K562 (cell line): ENCODE results near the gene BTBD2. TPM values are rescaled to one million over a fixed set of nuclear protein-coding genes. Genes with fewer than 3 reads are reported as not detected.

Experiments
- ATAC-seq: fragments of 200-7000 bp; cut with Tn5 transposase; 3 replicates; pipeline ENCODE4 v1.9.1; 2020; ENCODE audit warnings: moderate library complexity
- BruUV-seq: library from RNA; stranded (reverse); fragments of 400-500 nt; replicated peaks from 2 replicates; lab custom pipeline; 2021; lab: Mats Ljungman, UMichigan
- CTCF ChIA-PET: fragments of 300-600 bp; formaldehyde crosslinking; extraction: SDS; loops from one replicate; lab custom pipeline; 2021; ENCODE audit warnings: low intra/inter-chr PET ratio; lab: Yijun Ruan, JAX
- POLR2A ChIA-PET: fragments of 300-600, 350-650 bp; sonication (Branson Sonifier 250); formaldehyde crosslinking; extraction: SDS; loops from one replicate; lab custom pipeline; 2021; ENCODE audit warnings: antibody characterized with exemption, inconsistent platforms; lab: Yijun Ruan, JAX
- DNase-seq, 4 experiments: peaks; one replicate each; pipeline versions ENCODE4 v3.0.0 to v3.0.0-alpha.2; 2011 to 2018; ENCODE audit warnings: low spot score in 3 of 4, mixed read lengths in 3 of 4; ENCODE audit errors: extremely low read depth in 1 of 4
- FAIRE-seq: peaks from 2 replicates; lab custom pipeline; 2011; peaks lifted over from hg19 to GRCh38; lab: Jason Lieb, UNC
- H2AFZ ChIP-seq: 2 replicates; pipeline ENCODE4 v1.6.0; 2011; ENCODE audit warnings: low read depth, low read length, control low read depth, inconsistent platforms
- H3K27ac ChIP-seq: fragments of 200-600 bp; 3 replicates; pipeline ENCODE4 v1.8.0; 2011; ENCODE audit warnings: low read depth, mild to moderate bottlenecking, control low read depth, inconsistent platforms, low read length, moderate library complexity, mixed read lengths; ENCODE audit errors: extremely low read depth
- H3K27me3 ChIP-seq, 2 experiments: fragments of 300-600 bp in 1 of 2; 2 replicates in 1 of 2; 3 replicates in 1 of 2; pipeline versions ENCODE4 v1.6.0 to v1.8.0; 2011; ENCODE audit warnings: inconsistent platforms in 2 of 2, low read length in 2 of 2, mild to moderate bottlenecking in 1 of 2, mixed read lengths in 1 of 2, moderate library complexity in 1 of 2; ENCODE audit not compliant: control insufficient read depth in 2 of 2, insufficient read depth in 2 of 2
- H3K36me3 ChIP-seq: fragments of 300-600 bp; 3 replicates; pipeline ENCODE4 v1.8.0; 2011; ENCODE audit warnings: mild to moderate bottlenecking, low read length, inconsistent platforms; ENCODE audit not compliant: control insufficient read depth, insufficient read depth
- H3K4me1 ChIP-seq, 2 experiments: fragments of 200-600 bp in 1 of 2; replicated peaks in 1 of 2; 2 replicates in 1 of 2; 3 replicates in 1 of 2; pipeline versions ENCODE4 v1.5.1 to v1.8.0; 2011; ENCODE audit warnings: inconsistent platforms in 2 of 2, low read length in 2 of 2, mild to moderate bottlenecking in 1 of 2, mixed read lengths in 1 of 2, moderate library complexity in 1 of 2; ENCODE audit not compliant: control insufficient read depth in 2 of 2, insufficient read depth in 2 of 2
- H3K4me2 ChIP-seq: 2 replicates; pipeline ENCODE4 v1.6.1; 2011; ENCODE audit warnings: low read length, control low read depth, inconsistent platforms, mixed read lengths; ENCODE audit not compliant: insufficient read depth
- H3K4me3 ChIP-seq: fragments of 200-600 bp; sonication (generic), shearing (Covaris generic); 2 replicates; pipeline ENCODE4 v1.5.1; 2016; ENCODE audit warnings: control low read depth, inconsistent platforms
- H3K79me2 ChIP-seq: fragments of 200-600 bp; 3 replicates; pipeline ENCODE4 v1.8.0; 2011; ENCODE audit warnings: low read length, inconsistent platforms; ENCODE audit not compliant: control insufficient read depth, insufficient read depth
- H3K9ac ChIP-seq, 2 experiments: 2 replicates each; pipeline versions ENCODE4 v1.6.0 to v1.6.1; 2011; ENCODE audit warnings: low read depth in 2 of 2, low read length in 2 of 2, control low read depth in 1 of 2, inconsistent platforms in 1 of 2, mild to moderate bottlenecking in 1 of 2, mixed read lengths in 1 of 2; ENCODE audit not compliant: insufficient read depth in 1 of 2
- H3K9me1 ChIP-seq: one replicate; pipeline ENCODE4 v1.6.0; 2011; ENCODE audit warnings: inconsistent platforms, mild to moderate bottlenecking, low read length, moderate library complexity; ENCODE audit not compliant: control insufficient read depth, insufficient read depth
- H3K9me3 ChIP-seq: replicated peaks from 2 replicates; pipeline ENCODE4 v1.5.1; 2011; ENCODE audit warnings: low read depth, low read length, inconsistent platforms; ENCODE audit not compliant: control insufficient read depth, insufficient read depth
- H4K20me1 ChIP-seq: replicated peaks from 2 replicates; pipeline ENCODE4 v1.6.1; 2011; ENCODE audit warnings: low read length, inconsistent platforms, mixed read lengths; ENCODE audit not compliant: control insufficient read depth, insufficient read depth
- BCOR ChIP-seq: fragments of 450-650 bp; IDR thresholded peaks from 2 replicates; pipeline ENCODE4 v1.6.1; 2016
- CHD4 ChIP-seq: fragments of 200-600 bp; sonication (generic); IDR thresholded peaks from 3 replicates; pipeline ENCODE4 v1.6.1; 2012; ENCODE audit warnings: low read depth, mild to moderate bottlenecking, mixed read lengths, low read length, inconsistent platforms; ENCODE audit not compliant: insufficient read depth, insufficient replicate concordance, poor library complexity, severe bottlenecking
- CREB3 ChIP-seq: fragments of 450-650 bp; conservative IDR thresholded peaks from 2 replicates; pipeline ENCODE4 v1.6.1; 2016; ENCODE audit warnings: missing genetic modification characterization, low read depth, mild to moderate bottlenecking, missing compliant biosample characterization, moderate library complexity
- ELF4 ChIP-seq: fragments of 450-650 bp; formaldehyde crosslinking; IDR thresholded peaks from 2 replicates; pipeline ENCODE4 v1.4.0; 2022; ENCODE audit warnings: missing genetic modification characterization
- FIP1L1 ChIP-seq: fragments of 200-400 bp; formaldehyde crosslinking; IDR thresholded peaks from 2 replicates; pipeline ENCODE4 v1.6.1; 2018; ENCODE audit warnings: mild to moderate bottlenecking, low read depth, low read length; ENCODE audit not compliant: poor library complexity, severe bottlenecking
- GABPA ChIP-seq: fragments of 200-800 bp; sonication (Bioruptor generic); conservative IDR thresholded peaks from 2 replicates; pipeline ENCODE4 v1.6.1; 2016; ENCODE audit warnings: low read depth, missing genetic modification characterization, missing compliant biosample characterization
- GMEB1 ChIP-seq: fragments of 250-450 bp; sonication (Bioruptor Pico); IDR thresholded peaks from 2 replicates; pipeline ENCODE4 v1.4.0; 2020; ENCODE audit warnings: mild to moderate bottlenecking
- IFI16 ChIP-seq: fragments of 250-450 bp; sonication (Bioruptor Pico); IDR thresholded peaks from 2 replicates; pipeline ENCODE4 v2.1.2; 2022; ENCODE audit warnings: mild to moderate bottlenecking, inconsistent platforms
- NR2C1 ChIP-seq, 2 experiments: fragments of 450-650 bp; IDR thresholded peaks; 2 replicates each; pipeline ENCODE4 v1.6.1; 2017; ENCODE audit warnings: mild to moderate bottlenecking in 2 of 2, antibody characterized with exemption in 1 of 2, inconsistent platforms in 1 of 2, missing compliant biosample characterization in 1 of 2, missing genetic modification characterization in 1 of 2
- NRF1 ChIP-seq, 2 experiments: fragments of 450-650 bp; IDR thresholded peaks in 1 of 2; conservative IDR thresholded peaks in 1 of 2; 2 replicates each; pipeline ENCODE4 v1.6.1; 2014; ENCODE audit warnings: mild to moderate bottlenecking in 2 of 2
- ZNF41 ChIP-seq: fragments of 250-450 bp; sonication (Bioruptor Pico); conservative IDR thresholded peaks from 2 replicates; pipeline ENCODE4 v1.4.0; 2020; ENCODE audit warnings: mild to moderate bottlenecking
- ZNF57 ChIP-seq: fragments of 450-650 bp; formaldehyde crosslinking; IDR thresholded peaks from 2 replicates; pipeline ENCODE4 v1.4.0; 2020; ENCODE audit warnings: mild to moderate bottlenecking, moderate library complexity
- ZNF707 ChIP-seq: fragments of 250-450 bp; sonication (Bioruptor Pico); conservative IDR thresholded peaks from 2 replicates; pipeline ENCODE4 v1.8.0; 2022; ENCODE audit warnings: inconsistent platforms, mild to moderate bottlenecking, moderate library complexity
- WGBS: fragments of 100-300 bp; shearing (Covaris generic); methylation state at CpG from one replicate; pipeline ENCODE4 v1.1.6; 2016; ENCODE audit warnings: low coverage, mixed read lengths; ENCODE audit not compliant: insufficient coverage; ENCODE audit errors: missing lambda C conversion rate; 5-methylcytosine and 5-hydroxymethylcytosine counted together
- in situ Hi-C: fragments of 300-500 bp; cut with MboI; formaldehyde crosslinking; loops from 4 replicates; pipeline ENCODE4 v1.15.0; 2018; ENCODE audit warnings: inconsistent platforms, mixed read lengths
- intact Hi-C: fragments of 100-400 bp; cut with micrococcal nuclease; formaldehyde crosslinking; loops from 2 replicates; pipeline ENCODE4 v1.14.2; 2022
- polyA plus RNA-seq, 8 experiments: library from polyadenylated mRNA; depleted of rRNA in 4 of 8; stranded (reverse) in 5 of 8; unstranded in 3 of 8; fragments of >200 nt; fragmentation: Nextera tagmentation in 2 of 8; fragmentation: Illumina TruSeq in 1 of 8; extraction: Ambion mirVana in 2 of 8; extraction: Trizol in 1 of 8; gene quantifications; 2 replicates each; pipeline versions ENCODE4 v1.2.1 to v1.2.3, GENCODE V29; 2011 to 2014; ENCODE audit warnings: inconsistent platforms in 1 of 8, missing spikeins in 1 of 8
- total RNA-seq, 7 experiments: library from RNA; depleted of rRNA in 6 of 7; stranded (reverse); fragments of >200 nt in 6 of 7; fragmentation: Illumina TruSeq in 2 of 7; extraction: Trizol in 2 of 7; gene quantifications; 2 replicates each; pipeline versions ENCODE4 v1.2.1 to v1.2.3, GENCODE V29; 2011 to 2021; ENCODE audit warnings: low replicate concordance in 1 of 7
- TF ChIP-seq, protein P1 (sequence below): sonication (generic); formaldehyde crosslinking; IDR thresholded peaks from 2 replicates; pipeline ENCODE4 v1.8.0; 2023; ENCODE audit warnings: mild to moderate bottlenecking, missing genetic modification reagents

The BTBD2 gene
- total and polyA plus RNA-seq, 9 of the 15 experiments (the other 6 are each of a cell fraction or from before 2014, with no cell fraction given), result 0.10 to 15.6 (median 6.9) TPM

GRCh38 chr19:2051773-2052704 lies 36.5 kb upstream of the BTBD2 start:
- no TSS peak for BruUV-seq
- Histone ChIP-seq H3K36me3 (peaks cover 28% of the 10 kb centered on the region; the same call in 2 of the 3 replicates), H3K4me3 (peak overlapping the region; percentile 90), H3K9me1 (peaks cover 4% of the 10 kb centered on the region), H3K79me2 (peaks cover 44% of the 10 kb centered on the region), H3K4me1 (peaks cover 37 to 80% of the 10 kb centered on the region in 2 experiments), H4K20me1 (peaks cover 19% of the 10 kb centered on the region), H3K27me3 (no peaks in the 10 kb centered on the region), H3K9ac (peak overlapping the region; percentile 87 to 98), H3K27ac (peak overlapping the region; percentile 90), H3K9me3 (no peaks in the 10 kb centered on the region), H3K4me2 (peak overlapping the region; percentile 85), H2AFZ (peak overlapping the region; percentile 96)
- POLR2A ChIA-PET, result interaction anchor here (0.6 to 2.5 kb wide), 9 partner anchors 8 to 424 kb away, joined by 3 to 18 read pairs (median 4); partner anchors contain the start of gene GADD45B
- in situ Hi-C loops (no loop called here), intact Hi-C loops (no loop called here)
- no peak for ATAC-seq
- FAIRE-seq, result no peak
- WGBS, result 56% methylated on average over 12 of the region's 18 CpGs
- DNase-seq, result no peak
- CTCF ChIA-PET, result interaction anchor here (0.6 kb wide), 1 partner anchor 8 kb away, joined by 4 read pairs; no protein-coding TSS in a partner anchor
- TF ChIP-seq IFI16 (no peak), ZNF41 (no peak), GMEB1 (CRISPR knock-in tag) (no peak), ELF4 (CRISPR knock-in tag) (peak; percentile 32; the same call in 1 of the 2 replicates), ZNF707 (CRISPR knock-in tag) (0 out of 2 replicates have a peak, but pooled peaks have one; percentile 29), CHD4 (peak; percentile 60), NRF1 (conservative IDR thresholded peaks at IDR 0.05 in 1 of 2, IDR thresholded peaks at IDR 0.05 in 1 of 2) (no peak), NR2C1 (IDR thresholded peaks at IDR 0.05) (no peak), NR2C1 (tag; IDR thresholded peaks at IDR 0.05) (no peak), ZNF57 (0 out of 2 replicates have a peak, but pooled peaks have one; percentile 37), BCOR (0 out of 2 replicates have a peak, but pooled peaks have one; percentile 30), GABPA (tag) (0 out of 2 replicates have a peak, but pooled peaks have one; percentile 29), CREB3 (0 out of 2 replicates have a peak, but pooled peaks have one; percentile 2), FIP1L1 (no peak)
- TF ChIP-seq, protein P1, sequence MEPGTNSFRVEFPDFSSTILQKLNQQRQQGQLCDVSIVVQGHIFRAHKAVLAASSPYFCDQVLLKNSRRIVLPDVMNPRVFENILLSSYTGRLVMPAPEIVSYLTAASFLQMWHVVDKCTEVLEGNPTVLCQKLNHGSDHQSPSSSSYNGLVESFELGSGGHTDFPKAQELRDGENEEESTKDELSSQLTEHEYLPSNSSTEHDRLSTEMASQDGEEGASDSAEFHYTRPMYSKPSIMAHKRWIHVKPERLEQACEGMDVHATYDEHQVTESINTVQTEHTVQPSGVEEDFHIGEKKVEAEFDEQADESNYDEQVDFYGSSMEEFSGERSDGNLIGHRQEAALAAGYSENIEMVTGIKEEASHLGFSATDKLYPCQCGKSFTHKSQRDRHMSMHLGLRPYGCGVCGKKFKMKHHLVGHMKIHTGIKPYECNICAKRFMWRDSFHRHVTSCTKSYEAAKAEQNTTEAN (CRISPR knock-in tag), result no peak
